Measurements from ENCODE around the gene RNF151.

DNA sequence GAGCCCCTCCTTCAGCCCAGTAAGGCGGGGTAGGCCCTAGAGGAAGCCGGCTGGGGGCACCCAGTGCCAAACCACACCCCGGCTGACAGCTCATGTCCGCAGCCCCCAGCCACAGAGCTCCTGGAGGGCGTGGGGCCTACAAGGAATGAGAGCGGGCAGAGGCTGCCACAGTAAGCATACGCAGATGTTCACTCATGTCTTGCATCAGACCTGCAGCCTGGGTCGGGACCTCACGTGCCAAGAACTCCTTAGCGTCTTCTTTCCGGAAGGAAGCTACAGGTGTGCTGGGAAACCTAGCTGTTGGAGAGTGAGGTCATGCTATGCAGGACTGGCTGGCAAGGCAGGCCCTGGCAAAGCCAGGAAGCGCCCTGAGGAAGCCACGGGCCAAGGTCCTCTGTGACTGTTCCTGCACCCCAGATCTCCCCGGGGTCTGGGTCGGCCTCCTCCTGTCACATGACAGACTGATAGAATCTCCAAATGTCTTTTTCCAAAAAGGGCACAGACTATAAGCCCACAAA, 41.4 kb downstream of the RNF151 start:
- TF ChIP-seq, protein P1, sequence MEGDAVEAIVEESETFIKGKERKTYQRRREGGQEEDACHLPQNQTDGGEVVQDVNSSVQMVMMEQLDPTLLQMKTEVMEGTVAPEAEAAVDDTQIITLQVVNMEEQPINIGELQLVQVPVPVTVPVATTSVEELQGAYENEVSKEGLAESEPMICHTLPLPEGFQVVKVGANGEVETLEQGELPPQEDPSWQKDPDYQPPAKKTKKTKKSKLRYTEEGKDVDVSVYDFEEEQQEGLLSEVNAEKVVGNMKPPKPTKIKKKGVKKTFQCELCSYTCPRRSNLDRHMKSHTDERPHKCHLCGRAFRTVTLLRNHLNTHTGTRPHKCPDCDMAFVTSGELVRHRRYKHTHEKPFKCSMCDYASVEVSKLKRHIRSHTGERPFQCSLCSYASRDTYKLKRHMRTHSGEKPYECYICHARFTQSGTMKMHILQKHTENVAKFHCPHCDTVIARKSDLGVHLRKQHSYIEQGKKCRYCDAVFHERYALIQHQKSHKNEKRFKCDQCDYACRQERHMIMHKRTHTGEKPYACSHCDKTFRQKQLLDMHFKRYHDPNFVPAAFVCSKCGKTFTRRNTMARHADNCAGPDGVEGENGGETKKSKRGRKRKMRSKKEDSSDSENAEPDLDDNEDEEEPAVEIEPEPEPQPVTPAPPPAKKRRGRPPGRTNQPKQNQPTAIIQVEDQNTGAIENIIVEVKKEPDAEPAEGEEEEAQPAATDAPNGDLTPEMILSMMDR (IDR thresholded peaks at IDR 0.05; ENCODE audit: low read depth, low read length): no peak
- TF ChIP-seq POLR2A (IDR thresholded peaks at IDR 0.05; ENCODE audit: extremely low read depth, insufficient read length) (no peak), MYC (IDR thresholded peaks at IDR 0.05; ENCODE audit: low read depth, low read length) (peak; percentile 7; the same call in 1 of the 2 replicates)
- TF ChIP-seq, protein P2, sequence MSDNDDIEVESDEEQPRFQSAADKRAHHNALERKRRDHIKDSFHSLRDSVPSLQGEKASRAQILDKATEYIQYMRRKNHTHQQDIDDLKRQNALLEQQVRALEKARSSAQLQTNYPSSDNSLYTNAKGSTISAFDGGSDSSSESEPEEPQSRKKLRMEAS (IDR thresholded peaks at IDR 0.05; ENCODE audit: low read depth, low read length): peak; percentile 55
